Body of pancreas (tissue), 4 donors: ENCODE results near the gene ZXDC. TPM values are rescaled to one million over a fixed set of nuclear protein-coding genes. Genes with fewer than 3 reads are reported as not detected.
A peak's percentile ranks its signal among the peaks of the same experiment; 100 is the strongest.

ENCODE experiments used
- ATAC-seq: fragments of 150-250 bp; one replicate; pipeline ENCODE4 v1.9.1; 2016
- DNase-seq, 4 donors: peaks; one replicate each; pipeline ENCODE4 v3.0.0-alpha.2; 2019
- H3K27ac ChIP-seq, 4 donors: fragments of 200-600 bp; sonication (generic); 1 replicate in 3 of 4; 2 replicates in 1 of 4; pipeline versions ENCODE4 v1.5.1 to v1.6.1; 2016 to 2019; ENCODE audit warnings: mild to moderate bottlenecking in 1 of 4, mixed read lengths in 1 of 4, moderate library complexity in 1 of 4
- H3K27me3 ChIP-seq, 2 donors: fragments of 200-600 bp; sonication (generic); one replicate each; pipeline ENCODE4 v1.6.0; 2016; ENCODE audit warnings: mild to moderate bottlenecking in 1 of 2
- H3K36me3 ChIP-seq, 2 donors: fragments of 200-600 bp; sonication (generic); replicated peaks in 1 of 2; 2 replicates each; pipeline ENCODE4 v1.5.1; 2016; ENCODE audit warnings: low read depth in 2 of 2; ENCODE audit not compliant: insufficient read depth in 1 of 2
- H3K4me1 ChIP-seq: fragments of 200-600 bp; sonication (generic); one replicate; pipeline ENCODE4 v1.6.0; 2016
- H3K4me3 ChIP-seq, 2 donors: fragments of 200-600 bp; sonication (generic); 1 replicate in 1 of 2; 2 replicates in 1 of 2; pipeline ENCODE4 v1.5.1; 2016 to 2019
- H3K9me3 ChIP-seq, 3 donors: fragments of 200-600 bp; sonication (generic); 1 replicate in 2 of 3; 2 replicates in 1 of 3; pipeline ENCODE4 v1.5.1; 2016
- CTCF ChIP-seq, 7 experiments: fragments of 450-650 bp in 4 of 7; fragments of 200-600 bp in 3 of 7; sonication (generic) in 3 of 7; IDR thresholded peaks; one replicate each; pipeline ENCODE4 v1.5.1; 2016 to 2019; ENCODE audit warnings: antibody characterized with exemption in 7 of 7
- POLR2A ChIP-seq, 3 donors: fragments of 450-650 bp; IDR thresholded peaks; one replicate each; pipeline ENCODE4 v1.6.1; 2016; ENCODE audit warnings: antibody characterized with exemption in 3 of 3, mild to moderate bottlenecking in 2 of 3
- WGBS, 2 donors: methylation state at CpG; one replicate each; pipeline ENCODE4 v1.1.5; 2017; 5-methylcytosine and 5-hydroxymethylcytosine counted together
- intact Hi-C: fragments of 100-400 bp; cut with DNase I; formaldehyde crosslinking; loops from one replicate; pipeline ENCODE4 v1.15.1; 2023
- total RNA-seq, 2 donors: library from RNA; depleted of rRNA; stranded (reverse); fragments of >200 nt; gene quantifications; one replicate each; pipeline ENCODE4 v1.1.0, GENCODE V29; 2016

The ZXDC gene
- total RNA-seq, 2 donors from 2014 or later, result 33.9 to 39.4 TPM

GRCh38 chr3:126449621-126450051, 26.1 kb downstream of the ZXDC start:
- ATAC-seq, result peak; percentile 68
- DNase-seq, result peak in 3 of 4 donors; percentile 48 to 64 (median 57)
- peaks cover 0 to 14% of the 10 kb centered on the region in 2 donors for H3K36me3 ChIP-seq
- no peak overlapping the region for H3K4me3 ChIP-seq
- peaks cover 34% of the 10 kb centered on the region for H3K4me1 ChIP-seq
- TF ChIP-seq POLR2A (IDR thresholded peaks at IDR 0.05), result no peak
- no peak for TF ChIP-seq CTCF (IDR thresholded peaks at IDR 0.05)
- no peaks in the 10 kb centered on the region for H3K9me3 ChIP-seq
- 31 to 47% methylated on average over 11 of the region's 11 CpGs for WGBS, 2 donors
- intact Hi-C loops, result loop anchor here (10.0 kb wide), 1 partner anchor 95 kb away; the partner anchor contains the start of gene KLF15
- peak overlapping the region in 2 of 4 donors; percentile 27 to 32 for H3K27ac ChIP-seq
- H3K27me3 ChIP-seq, result no peaks in the 10 kb centered on the region

GRCh38 chr3:126448893-126449180, 26.9 kb downstream of the ZXDC start:
- H3K4me1 ChIP-seq, result peaks cover 34% of the 10 kb centered on the region
- intact Hi-C loops, result no loop called here
- no peak for TF ChIP-seq CTCF (IDR thresholded peaks at IDR 0.05)
- TF ChIP-seq POLR2A (IDR thresholded peaks at IDR 0.05), result no peak
- H3K4me3 ChIP-seq, result no peak overlapping the region
- WGBS, 2 donors, result 93 to 99% methylated on average over 8 of the region's 8 CpGs
- DNase-seq (no peak), ATAC-seq (no peak)
- no peaks in the 10 kb centered on the region for H3K27me3 ChIP-seq
- H3K36me3 ChIP-seq, result peaks cover 0 to 10% of the 10 kb centered on the region in 2 donors
- H3K27ac ChIP-seq, result peak overlapping the region in 1 of 4 donors; percentile 27
- no peaks in the 10 kb centered on the region for H3K9me3 ChIP-seq

- Histone ChIP-seq H3K9me3 (no peaks in the 10 kb centered on the region), H3K27ac (no peak overlapping the region), H3K36me3 (peaks cover 0 to 10% of the 10 kb centered on the region in 2 donors), H3K4me1 (peaks cover 34% of the 10 kb centered on the region), H3K4me3 (no peak overlapping the region), H3K27me3 (no peaks in the 10 kb centered on the region)
- TF ChIP-seq CTCF (IDR thresholded peaks at IDR 0.05) (no peak), POLR2A (IDR thresholded peaks at IDR 0.05) (no peak)
- DNase-seq (no peak), ATAC-seq (no peak)
- WGBS, 2 donors, result 92 to 94% methylated on average over 17 of the region's 17 CpGs
- intact Hi-C loops, result no loop called here
Observed at GRCh38 chr3:126448136-126448892, 27.4 kb downstream of the ZXDC start.

GRCh38 chr3:126447456-126448106, 28.1 kb downstream of the ZXDC start:
- no peak overlapping the region for H3K27ac ChIP-seq
- ATAC-seq, result peak; percentile 18
- no peak for DNase-seq
- WGBS, 2 donors, result 66 to 72% methylated on average over 12 of the region's 12 CpGs
- intact Hi-C loops, result no loop called here
- no peak overlapping the region for H3K4me3 ChIP-seq
- H3K4me1 ChIP-seq, result peaks cover 34% of the 10 kb centered on the region
- H3K36me3 ChIP-seq, result peaks cover 0 to 10% of the 10 kb centered on the region in 2 donors
- H3K27me3 ChIP-seq, result no peaks in the 10 kb centered on the region
- TF ChIP-seq CTCF (IDR thresholded peaks at IDR 0.05), result no peak
- no peak for TF ChIP-seq POLR2A (IDR thresholded peaks at IDR 0.05)
- no peaks in the 10 kb centered on the region for H3K9me3 ChIP-seq
